Natural killer cell treated with Interleukin-12 subunit alpha and Interleukin-12 subunit beta and Interleukin-15 and Interleukin-18, amount 100 ng/mL, for 72 hours (primary cell): ENCODE results near the gene GRAP2. TPM values are rescaled to one million over a fixed set of nuclear protein-coding genes. Genes with fewer than 3 reads are reported as not detected.

Source experiments
- ATAC-seq, 2 donors: fragments of 150-1000 bp; cut with Tn5 transposase in 1 of 2; sonication (Bioruptor Pico), chemical (Tn5 transposase) in 1 of 2; 2 replicates each; pipeline ENCODE4 v1.10.0; 2021
- DNase-seq: peaks from one replicate; pipeline ENCODE4 v3.0.0; 2022; ENCODE audit warnings: low spot score
- H3K27ac Mint-ChIP-seq, 2 donors: 1 replicate in 1 of 2; 2 replicates in 1 of 2; pipeline ENCODE4 v1.8.0; 2022; ENCODE audit warnings: mixed read lengths in 2 of 2, mild to moderate bottlenecking in 1 of 2, moderate library complexity in 1 of 2
- H3K27me3 Mint-ChIP-seq, 2 donors: 1 replicate in 1 of 2; 2 replicates in 1 of 2; pipeline ENCODE4 v1.8.0; 2022; ENCODE audit warnings: mixed read lengths in 2 of 2
- H3K36me3 Mint-ChIP-seq: one replicate; pipeline ENCODE4 v1.8.0; 2022; ENCODE audit warnings: mixed read lengths
- H3K4me1 Mint-ChIP-seq, 2 donors: 1 replicate in 1 of 2; 2 replicates in 1 of 2; pipeline ENCODE4 v1.8.0; 2022; ENCODE audit warnings: low read depth in 2 of 2, mixed read lengths in 2 of 2, mild to moderate bottlenecking in 1 of 2
- H3K4me3 Mint-ChIP-seq: one replicate; pipeline ENCODE4 v1.8.0; 2022; ENCODE audit warnings: mixed read lengths
- H3K9me3 Mint-ChIP-seq: 2 replicates; pipeline ENCODE4 v1.8.0; 2022; ENCODE audit warnings: mixed read lengths
- total RNA-seq, 2 donors: library from RNA; stranded (reverse); gene quantifications; one replicate each; pipeline ENCODE4 v1.2.3, GENCODE V29; 2022

Gene GRAP2
- total RNA-seq, 2 donors from 2014 or later: 13.2 to 36.4 TPM

DNA sequence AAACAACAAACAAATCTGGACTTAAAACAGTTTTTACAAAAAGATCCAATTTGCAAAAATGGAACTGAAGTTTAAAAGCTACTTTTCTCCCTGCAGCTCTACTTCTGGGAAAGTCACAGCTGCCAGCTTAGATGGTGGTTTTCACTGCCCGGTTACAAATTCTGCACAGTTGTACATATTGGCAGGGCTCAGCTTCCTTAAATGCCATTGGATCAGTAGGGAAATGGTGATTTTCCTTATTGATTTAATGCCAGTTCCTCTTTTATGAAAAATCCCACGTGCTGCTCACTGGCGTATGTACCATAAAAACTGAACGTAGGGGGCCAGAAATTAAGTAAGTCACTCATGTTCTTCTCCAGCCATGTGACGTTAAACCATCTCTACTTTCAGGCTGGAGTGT lies 22.8 kb downstream of the GRAP2 start:
- DNase-seq: no peak
- ATAC-seq: no peak
- H3K27me3 Mint-ChIP-seq: no peaks in the 10 kb centered on the region
- H3K4me3 Mint-ChIP-seq: peak overlapping the region; percentile 28
- no peaks in the 10 kb centered on the region for H3K9me3 Mint-ChIP-seq
- H3K27ac Mint-ChIP-seq: peak overlapping the region; percentile 58 to 70
- no peaks in the 10 kb centered on the region for H3K36me3 Mint-ChIP-seq
- H3K4me1 Mint-ChIP-seq: peaks cover 50 to 61% of the 10 kb centered on the region in 2 donors

DNA sequence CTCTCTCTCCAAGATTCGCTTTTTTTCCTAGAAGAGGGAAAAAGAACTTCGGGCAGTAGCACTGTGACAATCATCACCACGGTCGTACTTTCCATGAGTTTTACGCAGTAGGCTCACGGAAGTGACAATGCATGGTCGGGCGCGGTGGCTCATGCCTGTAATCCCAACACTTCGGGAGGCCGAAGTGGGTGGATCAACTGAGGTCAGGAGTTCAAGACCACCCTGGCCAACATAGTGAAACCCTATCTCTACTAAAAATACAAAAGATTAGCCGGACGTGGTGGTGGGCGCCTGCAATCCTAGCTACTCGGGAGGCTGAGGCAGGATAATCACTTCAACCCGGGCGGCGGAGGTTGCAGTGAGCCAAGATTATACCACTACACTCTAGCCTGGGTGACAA lies 23.4 kb downstream of the GRAP2 start:
- Mint-ChIP-seq H3K27ac (peak overlapping the region; percentile 58 to 70), H3K27me3 (no peaks in the 10 kb centered on the region), H3K9me3 (no peaks in the 10 kb centered on the region), H3K4me1 (peaks cover 50 to 59% of the 10 kb centered on the region in 2 donors), H3K4me3 (peak overlapping the region; percentile 23), H3K36me3 (no peaks in the 10 kb centered on the region)
- ATAC-seq: no peak
- no peak for DNase-seq

GRCh38 chr22:39925273-39925672 lies 24.4 kb downstream of the GRAP2 start:
- Mint-ChIP-seq H3K9me3 (no peaks in the 10 kb centered on the region), H3K4me3 (peak overlapping the region; percentile 55), H3K4me1 (peaks cover 41 to 49% of the 10 kb centered on the region in 2 donors), H3K36me3 (no peaks in the 10 kb centered on the region), H3K27me3 (no peaks in the 10 kb centered on the region), H3K27ac (peak overlapping the region; percentile 58 to 70)
- ATAC-seq: no peak
- no peak for DNase-seq

DNA sequence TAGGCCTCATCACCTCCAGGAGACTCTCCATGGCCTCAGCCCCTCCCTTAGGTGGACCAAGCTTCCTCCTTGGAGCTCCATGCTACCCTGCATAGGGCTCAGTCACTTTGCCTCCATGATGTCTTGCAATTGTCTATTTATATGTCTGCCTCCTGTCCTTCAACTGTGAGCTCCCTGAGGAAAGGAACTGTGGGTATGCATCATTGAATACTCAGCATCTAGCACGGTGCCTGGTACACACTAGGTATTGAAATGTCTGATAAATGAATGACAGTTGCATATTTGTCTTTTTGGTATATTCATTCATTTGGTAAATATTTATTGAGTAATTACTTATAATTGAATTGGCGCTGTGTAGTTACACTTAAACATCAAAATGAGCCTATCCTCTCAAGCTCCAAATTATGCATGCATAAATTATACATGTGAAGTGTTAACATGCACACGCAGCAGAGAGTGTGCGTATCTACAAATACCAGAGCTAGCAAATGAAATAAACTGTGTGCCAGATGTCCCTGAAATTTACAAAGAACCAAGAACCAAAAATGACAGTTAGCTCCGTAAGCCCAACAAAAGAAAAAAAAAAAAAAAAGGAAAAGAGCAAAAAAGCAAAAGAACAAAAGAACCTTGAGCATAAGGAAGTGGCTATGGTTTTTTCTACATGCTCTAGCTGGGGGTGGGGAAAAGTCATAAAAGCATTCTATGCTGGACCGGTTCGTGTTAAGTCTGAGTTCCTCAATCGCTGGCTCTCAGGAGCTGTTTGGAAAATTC lies 25.2 kb downstream of the GRAP2 start:
- no peaks in the 10 kb centered on the region for H3K9me3 Mint-ChIP-seq
- H3K27me3 Mint-ChIP-seq: no peaks in the 10 kb centered on the region
- ATAC-seq (no peak), DNase-seq (no peak)
- H3K27ac Mint-ChIP-seq: peak overlapping the region; percentile 58 to 70
- no peaks in the 10 kb centered on the region for H3K36me3 Mint-ChIP-seq
- peaks cover 32 to 41% of the 10 kb centered on the region in 2 donors for H3K4me1 Mint-ChIP-seq
- H3K4me3 Mint-ChIP-seq: peak overlapping the region; percentile 55

GRCh38 chr22:39926753-39927152 lies 25.9 kb downstream of the GRAP2 start:
- DNase-seq (no peak), ATAC-seq (no peak)
- H3K27me3 Mint-ChIP-seq: no peaks in the 10 kb centered on the region
- peaks cover 28 to 34% of the 10 kb centered on the region in 2 donors for H3K4me1 Mint-ChIP-seq
- peak overlapping the region; percentile 58 to 70 for H3K27ac Mint-ChIP-seq
- no peaks in the 10 kb centered on the region for H3K36me3 Mint-ChIP-seq
- H3K9me3 Mint-ChIP-seq: no peaks in the 10 kb centered on the region
- H3K4me3 Mint-ChIP-seq: peak overlapping the region; percentile 55

DNA sequence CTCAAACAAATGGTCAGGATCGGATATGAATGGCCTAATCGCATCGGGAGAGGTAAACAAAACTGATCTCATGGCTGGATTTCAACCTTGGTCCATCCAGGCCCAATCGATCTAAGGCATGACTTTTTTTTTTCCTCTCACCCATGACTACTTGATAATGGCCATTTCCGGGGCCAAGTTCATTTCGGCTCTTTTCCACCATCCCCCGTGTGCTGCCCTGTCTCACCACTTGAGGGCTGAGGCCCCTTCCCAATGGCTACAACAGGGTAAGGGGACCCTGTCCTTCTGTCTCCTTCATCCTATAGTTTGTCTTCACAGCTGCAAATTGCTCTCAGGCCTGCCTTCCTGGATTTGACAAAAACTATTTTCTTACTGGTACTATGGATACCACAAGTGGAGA lies 26.7 kb downstream of the GRAP2 start:
- ATAC-seq: no peak
- H3K4me1 Mint-ChIP-seq: peaks cover 23 to 27% of the 10 kb centered on the region in 2 donors

GRCh38 chr22:39928536-39929520 lies 27.9 kb downstream of the GRAP2 start:
- Mint-ChIP-seq H3K9me3 (peaks cover 2% of the 10 kb centered on the region), H3K4me3 (no peak overlapping the region), H3K27ac (no peak overlapping the region), H3K36me3 (no peaks in the 10 kb centered on the region), H3K27me3 (no peaks in the 10 kb centered on the region), H3K4me1 (peaks cover 30 to 32% of the 10 kb centered on the region in 2 donors)
- DNase-seq (no peak), ATAC-seq (no peak)

More for the DNA sequence above, 26.7 kb downstream of the GRAP2 start:
- Mint-ChIP-seq H3K27me3 (no peaks in the 10 kb centered on the region), H3K4me3 (no peak overlapping the region), H3K9me3 (no peaks in the 10 kb centered on the region), H3K36me3 (no peaks in the 10 kb centered on the region), H3K27ac (no peak overlapping the region)
- DNase-seq: no peak

DNA sequence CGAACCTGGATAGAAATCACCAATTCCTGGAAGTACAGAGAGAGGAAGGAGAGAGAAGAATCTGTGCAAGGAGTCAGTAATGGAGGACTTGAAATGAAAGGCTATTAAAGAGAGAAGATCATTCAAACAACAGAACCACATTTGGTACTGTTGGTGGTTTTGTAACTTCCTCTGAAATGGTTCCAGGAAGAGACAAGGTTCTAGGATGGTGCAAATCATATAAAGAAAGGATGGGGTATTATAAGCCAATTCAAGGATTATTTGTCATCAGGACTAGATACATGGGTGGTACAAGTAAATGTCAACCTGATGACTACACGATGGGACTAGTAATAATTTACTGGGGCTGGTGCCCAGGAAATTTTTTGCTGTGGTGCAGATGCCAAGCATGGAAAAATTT lies 30.4 kb downstream of the GRAP2 start:
- Mint-ChIP-seq H3K9me3 (peaks cover 2% of the 10 kb centered on the region), H3K27ac (no peak overlapping the region), H3K4me1 (peaks cover 29 to 40% of the 10 kb centered on the region in 2 donors), H3K27me3 (no peaks in the 10 kb centered on the region), H3K4me3 (no peak overlapping the region), H3K36me3 (no peaks in the 10 kb centered on the region)
- peak in 1 of 2 donors; percentile 64 for ATAC-seq
- DNase-seq: no peak

DNA sequence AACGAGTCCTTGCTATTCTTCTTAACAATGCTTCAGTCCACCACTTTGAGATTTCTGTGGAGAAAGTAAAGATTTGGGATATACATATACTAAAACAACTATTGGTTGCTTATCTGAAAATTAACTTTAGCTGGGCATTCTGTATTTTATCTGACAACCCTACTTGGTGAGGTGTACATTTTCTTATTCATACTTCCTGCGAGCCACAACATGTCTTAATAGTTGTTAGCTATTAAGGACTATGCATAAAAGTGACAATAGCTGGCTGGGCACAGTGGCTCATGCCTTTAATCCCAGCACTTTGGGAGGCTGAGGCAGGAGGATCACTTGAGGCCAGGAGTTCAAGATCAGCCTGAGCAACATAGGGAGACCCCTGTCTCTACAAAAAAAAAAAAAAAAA lies 31.3 kb downstream of the GRAP2 start:
- ATAC-seq (no peak), DNase-seq (no peak)
- H3K27me3 Mint-ChIP-seq: no peaks in the 10 kb centered on the region
- peak overlapping the region; percentile 11 for H3K4me3 Mint-ChIP-seq
- no peak overlapping the region for H3K27ac Mint-ChIP-seq
- peaks cover 2% of the 10 kb centered on the region for H3K9me3 Mint-ChIP-seq
- peaks cover 33 to 46% of the 10 kb centered on the region in 2 donors for H3K4me1 Mint-ChIP-seq
- H3K36me3 Mint-ChIP-seq: no peaks in the 10 kb centered on the region

- Mint-ChIP-seq H3K27ac (peak overlapping the region; percentile 72 to 85), H3K4me3 (peak overlapping the region; percentile 49), H3K27me3 (no peaks in the 10 kb centered on the region), H3K9me3 (peaks cover 2% of the 10 kb centered on the region), H3K4me1 (peaks cover 36 to 55% of the 10 kb centered on the region in 2 donors), H3K36me3 (no peaks in the 10 kb centered on the region)
- ATAC-seq (peak in 1 of 2 donors; percentile 52), DNase-seq (no peak)
These were observed 32.2 kb downstream of the GRAP2 start for GRCh38 chr22:39932918-39933649.

DNA sequence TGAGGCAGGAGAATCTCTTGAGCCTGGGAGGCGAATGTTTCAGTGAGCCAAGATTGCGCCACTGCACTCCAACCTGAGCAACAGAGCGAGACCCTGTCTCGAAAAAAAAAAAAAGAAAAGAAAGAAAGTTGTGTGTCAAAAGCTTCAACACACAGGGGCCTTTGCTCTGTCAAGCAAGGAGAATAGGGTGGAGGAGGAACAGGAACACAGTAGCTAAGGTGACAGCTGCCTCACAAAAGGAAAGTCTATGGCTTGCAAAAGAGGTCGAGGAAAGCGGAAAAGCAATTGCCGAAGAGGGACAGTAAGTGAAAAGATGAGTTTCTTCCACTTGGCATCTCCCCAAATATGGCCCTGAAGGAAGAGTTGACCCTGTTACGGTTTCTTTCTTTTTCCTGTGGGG lies 32.9 kb downstream of the GRAP2 start:
- Mint-ChIP-seq H3K4me3 (peak overlapping the region; percentile 74), H3K27me3 (no peaks in the 10 kb centered on the region), H3K4me1 (peaks cover 38 to 59% of the 10 kb centered on the region in 2 donors), H3K27ac (peak overlapping the region; percentile 72 to 85), H3K9me3 (peaks cover 2% of the 10 kb centered on the region), H3K36me3 (no peaks in the 10 kb centered on the region)
- DNase-seq (no peak), ATAC-seq (no peak)

GRCh38 chr22:39935116-39935515 lies 34.2 kb downstream of the GRAP2 start:
- no peaks in the 10 kb centered on the region for H3K27me3 Mint-ChIP-seq
- H3K4me1 Mint-ChIP-seq: peaks cover 38 to 63% of the 10 kb centered on the region in 2 donors
- no peak for ATAC-seq
- peak overlapping the region; percentile 74 for H3K4me3 Mint-ChIP-seq
- H3K9me3 Mint-ChIP-seq: peaks cover 2% of the 10 kb centered on the region
- H3K36me3 Mint-ChIP-seq: no peaks in the 10 kb centered on the region
- H3K27ac Mint-ChIP-seq: peak overlapping the region; percentile 72 to 85
- no peak for DNase-seq

DNA sequence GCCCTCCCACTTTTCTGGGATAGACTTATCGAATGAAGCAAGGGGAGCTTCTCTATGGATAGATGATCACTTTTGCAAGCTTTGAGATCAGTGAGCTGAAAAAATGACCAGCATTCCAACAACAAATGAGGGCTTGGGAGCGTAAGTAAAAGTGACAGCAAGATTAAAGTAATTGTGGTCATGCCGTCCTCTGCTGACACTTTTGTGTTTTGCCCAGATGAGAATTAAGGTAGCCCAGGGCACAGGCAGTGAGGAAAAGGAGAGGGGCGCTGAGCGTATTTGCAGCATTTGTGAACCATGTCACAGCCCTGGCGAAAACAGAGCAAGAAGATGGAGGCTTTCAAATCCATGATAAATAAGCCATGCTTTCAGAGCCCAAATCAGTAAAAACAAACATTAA lies 34.7 kb downstream of the GRAP2 start:
- Mint-ChIP-seq H3K4me3 (peak overlapping the region; percentile 74), H3K4me1 (peaks cover 42 to 68% of the 10 kb centered on the region in 2 donors), H3K9me3 (peaks cover 2% of the 10 kb centered on the region), H3K27me3 (no peaks in the 10 kb centered on the region), H3K36me3 (no peaks in the 10 kb centered on the region), H3K27ac (peak overlapping the region; percentile 72 to 85)
- DNase-seq (no peak), ATAC-seq (no peak)
